Erythroblast (primary cell): ENCODE data around the gene CREB5.

Source experiments
- GATA1 ChIP-seq: IDR thresholded peaks from 2 replicates; pipeline ENCODE4 v1.6.1; 2011; ENCODE audit warnings: low read depth, mild to moderate bottlenecking, control low read depth, low read length, moderate library complexity
- POLR2A ChIP-seq: IDR thresholded peaks from 2 replicates; pipeline ENCODE4 v1.6.1; 2011; ENCODE audit warnings: mild to moderate bottlenecking, low read length

DNA sequence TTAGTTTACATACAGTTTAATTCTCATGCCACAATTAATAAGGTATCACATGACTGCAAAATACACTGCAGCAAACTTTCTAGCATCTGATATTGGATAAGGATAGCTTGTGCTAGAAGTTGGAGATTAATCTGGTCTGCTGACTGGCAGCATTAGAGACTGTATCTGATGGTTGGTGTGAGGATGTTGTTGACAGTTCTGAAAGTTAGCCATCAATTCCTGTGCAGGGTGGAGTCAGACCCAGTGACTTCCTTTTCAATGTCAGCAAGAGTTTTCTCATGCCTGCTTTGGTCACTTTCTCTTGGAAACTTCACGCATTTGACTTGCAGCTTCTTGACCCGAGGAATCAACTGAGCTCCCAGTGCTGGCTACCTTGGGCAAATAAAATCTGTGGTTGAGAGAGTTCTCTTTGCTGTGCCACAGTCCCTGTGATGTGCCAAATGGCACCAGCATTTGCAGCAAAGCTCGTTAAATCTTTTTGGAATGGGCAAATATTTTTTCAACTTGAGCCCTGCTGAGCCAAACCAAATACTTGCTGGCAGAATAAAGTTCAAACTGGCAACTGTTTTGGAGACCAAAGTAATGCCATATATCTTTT lies 312.8 kb downstream of the CREB5 start:
- TF ChIP-seq POLR2A (no peak), GATA1 (no peak)
